HG02973 (cell line): ENCODE data around the gene TTBK1.

ENCODE experiments used
- ATAC-seq: cut with Tn5 transposase; IDR thresholded peaks from one replicate; pipeline ENCODE4 v1.9.1; 2021; ENCODE audit warnings: moderate library complexity; ENCODE audit not compliant: unreplicated experiment

The TTBK1 gene

DNA sequence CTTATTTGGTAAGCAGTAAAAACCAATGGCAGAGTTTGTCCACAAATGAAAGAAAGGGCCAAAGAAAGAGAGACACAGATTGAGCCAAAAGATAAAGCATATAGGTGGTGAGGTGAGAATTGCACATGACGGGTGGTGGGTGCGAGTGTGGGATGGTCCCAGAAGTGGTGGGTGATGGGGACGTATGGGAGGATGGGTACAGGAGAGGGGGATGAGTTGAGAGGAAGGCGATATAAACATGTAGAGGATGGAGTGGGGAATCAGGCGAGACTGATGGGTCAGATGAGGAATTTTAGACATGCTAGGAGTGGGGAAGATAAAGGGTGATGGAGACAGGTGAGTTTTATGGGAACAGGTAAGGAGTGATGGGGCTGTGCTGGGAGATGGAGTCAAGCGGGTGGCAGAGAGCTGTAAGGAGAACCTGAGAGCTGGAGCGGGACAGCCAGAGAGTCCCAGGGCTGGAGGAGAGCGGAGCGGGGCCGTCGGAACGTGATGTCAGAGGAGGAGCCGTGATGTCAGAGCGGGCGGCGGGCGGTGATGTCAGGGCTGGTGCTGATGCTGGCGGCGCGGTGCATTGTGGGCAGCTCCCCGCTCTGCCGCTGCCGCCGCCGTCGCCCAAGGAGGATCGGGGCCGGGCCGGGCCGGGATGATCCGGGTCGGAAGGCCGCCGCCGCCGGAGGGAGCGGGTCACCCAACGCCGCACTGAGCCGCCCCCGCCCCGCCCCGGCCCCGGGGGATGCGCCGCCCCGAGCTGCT lies at the start of gene TTBK1:
Gene TTBK1 (plus strand): TSS at position 574 of the 756 bp plus-strand sequence. CDS start 3,180 bp downstream, outside the sequence.
- no peak for ATAC-seq

DNA sequence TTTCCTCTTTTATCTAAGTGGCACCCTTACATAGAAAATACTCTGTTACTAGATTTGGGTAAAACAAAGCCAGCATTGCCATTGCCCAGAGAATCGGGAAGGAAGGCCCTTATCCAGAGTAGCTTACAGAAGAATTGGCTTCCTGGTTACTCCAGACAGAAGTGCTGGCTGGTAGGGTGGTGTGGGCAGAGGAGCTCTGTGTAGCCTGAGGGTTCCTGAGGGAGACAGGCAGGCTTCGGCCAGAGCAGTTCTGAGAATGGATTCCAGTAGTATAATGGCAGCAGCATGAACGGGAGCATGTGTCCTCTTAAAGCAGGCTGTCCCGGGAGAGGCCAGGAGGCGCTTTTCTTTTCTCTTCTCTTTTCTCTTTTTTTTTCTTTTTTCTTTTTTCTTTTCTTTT lies 49.4 kb upstream of the TTBK1 start:
- ATAC-seq, result no peak

DNA sequence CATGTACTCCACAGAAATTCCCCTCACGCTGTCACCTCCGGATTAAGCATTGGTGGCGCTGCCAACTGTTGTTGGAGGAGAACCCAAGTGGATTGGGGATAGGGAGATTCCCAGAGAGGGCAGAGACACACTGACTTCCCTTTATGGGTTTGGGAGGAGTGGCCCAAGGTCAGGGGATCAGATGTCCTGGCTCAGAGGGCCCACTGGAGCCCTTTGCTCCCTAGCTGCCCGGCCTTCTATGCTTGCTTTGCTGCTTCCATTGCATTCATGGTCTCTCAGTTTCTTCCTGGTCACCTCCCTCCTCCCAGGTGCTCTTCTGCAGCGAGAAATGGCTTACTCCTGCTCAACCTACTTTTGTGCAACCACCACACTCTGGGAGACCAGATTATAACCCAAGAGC lies 46.9 kb upstream of the TTBK1 start:
- no peak for ATAC-seq

DNA sequence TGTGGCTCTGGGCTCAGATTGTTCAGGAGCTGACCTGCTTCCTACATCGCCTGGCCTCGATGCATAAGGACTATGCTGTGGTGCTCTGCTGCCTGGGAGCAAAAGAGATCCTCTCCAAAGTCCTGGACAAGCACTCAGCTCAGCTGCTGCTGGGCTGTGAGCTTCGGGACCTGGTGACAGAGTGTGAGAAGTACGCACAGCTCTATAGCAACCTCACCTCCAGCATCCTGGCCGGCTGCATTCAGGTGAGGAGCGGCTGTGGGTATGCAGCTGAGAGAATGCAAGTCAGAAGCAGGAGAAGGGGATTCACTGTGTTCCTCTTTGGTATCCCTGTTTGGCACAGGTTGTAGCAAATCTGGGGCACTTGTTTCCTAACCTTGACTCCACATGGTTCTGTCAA lies 43.4 kb upstream of the TTBK1 start:
- no peak for ATAC-seq

DNA sequence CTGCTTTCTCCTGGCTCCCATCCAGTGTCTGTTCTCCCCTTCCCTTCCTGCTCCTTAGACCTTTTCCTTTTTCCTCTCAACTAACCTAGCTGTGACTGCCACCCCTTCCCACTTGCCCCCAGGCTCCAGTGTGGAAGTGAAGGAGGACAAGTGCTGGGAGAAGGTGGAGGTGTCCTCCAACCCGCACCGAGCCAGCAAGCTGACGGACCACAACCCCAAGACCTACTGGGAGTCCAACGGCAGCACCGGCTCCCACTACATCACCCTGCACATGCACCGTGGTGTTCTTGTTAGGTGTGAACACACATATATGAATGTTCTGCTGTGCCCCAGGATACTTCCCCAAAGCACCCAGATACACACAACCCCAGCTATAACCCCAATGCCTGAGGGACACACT lies 42.7 kb upstream of the TTBK1 start:
- ATAC-seq, result no peak

DNA sequence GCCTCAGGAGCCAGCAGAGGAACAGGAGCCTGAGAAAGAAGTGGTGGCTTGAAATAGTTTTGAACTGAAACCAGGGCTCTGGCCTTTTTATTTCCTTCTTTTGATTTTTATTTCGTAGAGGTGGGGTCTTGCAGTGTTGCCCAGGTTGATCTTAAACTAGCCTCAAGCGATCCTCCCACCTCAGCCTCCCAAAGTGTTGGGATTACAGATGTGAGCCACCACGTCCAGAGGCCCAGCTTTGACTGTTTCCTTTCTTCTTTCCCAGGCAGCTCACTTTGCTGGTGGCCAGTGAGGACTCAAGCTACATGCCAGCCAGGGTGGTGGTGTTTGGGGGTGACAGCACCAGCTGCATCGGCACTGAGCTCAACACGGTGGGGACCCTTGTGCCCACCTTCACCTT lies 40.8 kb upstream of the TTBK1 start:
- ATAC-seq, result no peak

DNA sequence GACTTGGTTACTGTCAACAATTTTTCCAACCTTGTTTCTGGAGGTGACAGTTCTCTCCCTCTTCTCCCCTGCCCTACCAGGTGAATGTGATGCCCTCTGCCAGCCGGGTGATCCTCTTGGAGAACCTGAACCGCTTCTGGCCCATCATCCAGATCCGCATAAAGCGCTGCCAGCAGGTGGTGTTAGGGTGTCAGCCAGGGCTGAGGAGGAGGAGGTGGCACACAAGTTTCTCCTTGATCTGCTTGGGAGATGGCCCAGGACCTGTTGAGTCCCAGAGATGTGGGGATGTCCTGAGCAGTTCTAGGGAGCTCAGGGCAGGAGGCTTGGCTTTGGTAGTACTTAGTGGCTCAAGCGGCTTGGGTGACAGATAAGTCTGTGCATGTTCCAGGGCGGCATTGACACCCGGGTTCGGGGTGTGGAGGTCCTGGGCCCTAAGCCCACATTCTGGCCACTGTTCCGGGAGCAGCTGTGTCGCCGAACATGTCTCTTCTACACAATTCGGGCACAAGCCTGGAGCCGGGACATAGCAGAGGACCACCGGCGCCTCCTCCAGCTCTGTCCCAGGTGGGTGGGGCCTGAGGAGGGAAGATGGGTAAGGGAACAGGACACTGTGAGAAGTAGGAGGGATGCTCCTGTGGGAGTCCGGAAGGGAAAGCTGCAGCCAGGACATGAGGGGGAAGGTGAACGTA lies 40.1 kb upstream of the TTBK1 start:
- ATAC-seq, result no peak

DNA sequence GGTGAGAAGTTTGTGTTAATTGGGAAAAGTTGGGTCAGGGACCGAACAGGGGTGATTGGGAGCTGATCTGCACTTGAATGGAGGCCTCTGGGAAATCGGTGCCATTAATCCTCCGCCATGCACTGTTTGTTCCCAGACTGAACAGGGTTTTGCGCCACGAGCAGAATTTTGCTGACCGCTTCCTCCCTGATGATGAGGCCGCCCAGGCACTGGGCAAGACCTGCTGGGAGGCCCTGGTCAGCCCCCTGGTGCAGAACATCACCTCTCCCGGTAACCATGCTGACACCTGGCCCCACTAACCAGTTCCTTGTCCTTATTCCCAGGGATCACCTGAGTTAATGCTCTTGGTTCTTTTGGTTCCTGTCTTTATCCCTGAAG lies 39.6 kb upstream of the TTBK1 start:
- ATAC-seq, result no peak

DNA sequence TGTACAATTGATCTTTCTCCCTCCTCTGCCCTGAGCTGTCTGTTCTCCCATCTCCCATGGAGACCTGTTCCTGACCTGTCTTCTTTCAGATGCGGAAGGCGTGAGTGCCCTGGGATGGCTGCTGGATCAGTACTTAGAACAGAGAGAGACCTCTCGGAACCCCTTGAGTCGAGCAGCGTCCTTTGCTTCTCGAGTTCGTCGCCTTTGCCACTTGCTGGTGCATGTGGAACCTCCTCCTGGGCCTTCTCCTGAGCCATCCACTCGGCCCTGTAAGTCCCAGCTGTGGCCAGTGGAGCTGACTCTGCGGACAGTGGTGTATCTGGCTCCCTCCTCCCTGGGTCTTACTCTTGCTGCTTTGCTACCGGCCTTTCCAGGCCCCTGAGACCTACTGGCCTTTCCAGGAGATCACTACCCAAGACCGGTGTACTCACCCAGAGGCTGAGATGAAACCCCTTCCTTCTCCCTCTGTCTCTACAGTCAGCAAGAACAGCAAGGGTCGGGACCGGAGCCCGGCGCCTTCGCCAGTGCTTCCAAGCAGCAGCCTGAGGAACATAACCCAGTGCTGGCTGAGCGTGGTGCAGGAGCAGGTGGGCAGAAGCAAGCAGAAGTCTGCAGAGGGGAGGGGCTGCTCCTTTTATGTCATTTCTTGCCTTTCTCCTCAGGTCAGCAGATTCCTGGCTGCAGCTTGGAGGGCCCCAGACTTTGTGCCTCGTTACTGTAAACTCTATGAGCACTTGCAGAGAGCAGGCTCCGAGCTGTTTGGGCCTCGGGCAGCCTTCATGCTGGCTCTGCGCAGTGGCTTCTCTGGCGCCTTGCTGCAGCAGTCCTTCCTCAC lies 38.8 kb upstream of the TTBK1 start:
- ATAC-seq, result no peak

DNA sequence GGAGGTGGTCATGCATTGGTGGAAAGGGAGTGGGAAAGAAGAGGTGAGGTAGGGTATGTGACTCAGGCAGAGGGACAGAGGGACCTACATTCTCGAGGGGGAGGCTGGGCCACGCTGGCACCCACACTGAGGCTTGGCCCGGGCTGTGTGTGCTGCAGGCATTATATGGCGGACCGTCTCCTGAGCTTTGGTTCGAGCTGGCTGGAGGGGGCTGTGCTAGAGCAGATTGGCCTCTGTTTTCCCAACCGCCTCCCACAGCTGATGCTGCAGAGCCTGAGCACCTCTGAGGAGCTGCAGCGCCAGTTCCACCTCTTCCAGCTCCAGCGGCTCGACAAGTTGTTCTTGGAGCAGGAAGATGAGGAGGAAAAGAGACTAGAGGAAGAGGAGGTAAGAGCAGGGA lies 37.4 kb upstream of the TTBK1 start:
- ATAC-seq, result no peak

DNA sequence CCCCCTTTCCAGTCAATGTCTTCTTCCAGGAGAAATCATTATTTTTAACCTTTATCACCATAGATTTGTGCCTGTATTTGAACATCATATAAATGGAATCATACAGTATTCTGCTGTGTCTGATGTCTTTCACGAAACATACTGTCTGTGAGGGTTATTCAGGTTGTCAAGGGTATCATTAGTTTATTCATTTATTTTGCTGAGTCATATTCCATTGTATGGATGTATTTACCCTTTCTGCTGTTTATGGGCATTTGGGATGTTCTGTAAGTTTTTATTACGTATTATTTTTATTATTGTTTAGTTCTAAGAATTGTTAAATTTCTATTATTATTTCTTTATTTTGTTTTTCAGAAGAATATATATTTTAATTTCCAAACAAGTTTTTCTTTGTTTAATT lies 36.0 kb upstream of the TTBK1 start:
- no peak for ATAC-seq

DNA sequence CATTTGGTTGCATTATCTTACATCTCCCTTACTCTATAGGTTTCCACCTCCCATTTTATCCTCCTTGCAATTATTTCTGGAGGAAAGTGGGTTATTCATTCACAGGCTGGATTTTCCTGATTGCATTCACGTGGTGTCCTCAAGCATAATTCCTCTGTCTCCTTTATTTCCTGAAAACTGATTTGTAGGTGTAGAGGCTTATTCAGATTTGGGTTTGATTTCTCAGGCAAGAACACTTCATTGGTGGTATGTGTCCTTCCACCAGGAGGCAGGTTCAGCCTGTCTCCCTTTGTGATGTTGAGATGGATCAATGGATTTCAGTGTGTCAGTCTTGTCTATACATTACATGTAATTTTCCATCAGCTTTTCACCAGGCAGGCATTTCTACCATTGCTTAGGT lies 31.3 kb upstream of the TTBK1 start:
- ATAC-seq, result no peak

DNA sequence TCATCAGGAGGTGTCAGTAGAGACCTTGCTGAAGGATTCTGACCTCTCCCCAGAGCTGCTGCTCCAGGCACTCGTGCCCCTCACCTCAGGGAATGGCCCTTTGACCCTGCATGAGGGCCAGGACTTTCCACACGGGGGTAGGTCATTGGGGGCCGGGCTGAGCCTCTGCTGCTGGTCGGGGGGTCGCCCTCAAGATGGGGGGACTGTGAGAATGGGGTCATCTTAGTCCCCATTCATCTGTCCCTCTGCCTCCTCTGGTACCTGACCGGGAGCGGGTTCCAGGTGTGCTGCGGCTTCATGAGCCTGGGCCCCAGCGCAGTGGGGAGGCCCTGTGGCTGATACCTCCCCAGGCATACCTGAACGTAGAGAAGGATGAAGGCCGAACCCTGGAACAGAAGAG lies 29.9 kb upstream of the TTBK1 start:
- ATAC-seq, result no peak

DNA sequence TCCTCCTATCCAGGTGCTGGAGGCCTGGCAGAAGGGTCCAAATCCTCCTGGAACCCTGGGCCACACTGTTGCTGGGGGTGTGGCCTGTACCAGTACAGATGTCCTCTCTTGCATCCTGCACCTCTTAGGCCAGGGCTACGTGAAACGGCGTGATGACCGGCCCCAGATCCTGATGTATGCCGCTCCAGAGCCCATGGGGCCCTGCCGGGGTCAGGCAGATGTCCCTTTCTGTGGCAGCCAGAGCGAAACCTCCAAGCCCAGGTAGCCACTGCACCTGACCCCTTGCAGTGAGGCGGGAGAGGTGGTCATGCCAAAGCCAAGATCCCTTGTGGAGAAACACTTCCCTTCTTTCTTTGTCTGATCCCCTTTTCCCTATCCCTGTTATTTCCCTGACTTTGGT lies 28.2 kb upstream of the TTBK1 start:
- ATAC-seq, result no peak

DNA sequence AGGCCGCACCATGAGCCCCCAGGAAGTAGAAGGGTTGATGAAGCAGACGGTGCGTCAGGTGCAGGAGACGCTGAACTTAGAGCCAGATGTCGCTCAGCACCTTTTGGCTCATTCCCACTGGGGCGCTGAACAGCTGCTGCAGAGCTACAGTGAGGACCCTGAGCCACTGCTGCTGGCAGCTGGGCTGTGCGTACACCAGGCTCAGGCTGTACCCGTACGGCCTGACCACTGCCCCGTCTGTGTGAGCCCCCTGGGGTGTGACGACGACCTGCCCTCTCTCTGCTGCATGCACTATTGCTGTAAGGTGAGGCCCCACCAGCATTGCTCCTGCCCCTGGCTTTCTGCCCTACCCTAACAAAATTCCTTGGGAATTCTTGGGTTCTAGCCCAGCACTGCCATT lies 27.1 kb upstream of the TTBK1 start:
- ATAC-seq, result no peak

DNA sequence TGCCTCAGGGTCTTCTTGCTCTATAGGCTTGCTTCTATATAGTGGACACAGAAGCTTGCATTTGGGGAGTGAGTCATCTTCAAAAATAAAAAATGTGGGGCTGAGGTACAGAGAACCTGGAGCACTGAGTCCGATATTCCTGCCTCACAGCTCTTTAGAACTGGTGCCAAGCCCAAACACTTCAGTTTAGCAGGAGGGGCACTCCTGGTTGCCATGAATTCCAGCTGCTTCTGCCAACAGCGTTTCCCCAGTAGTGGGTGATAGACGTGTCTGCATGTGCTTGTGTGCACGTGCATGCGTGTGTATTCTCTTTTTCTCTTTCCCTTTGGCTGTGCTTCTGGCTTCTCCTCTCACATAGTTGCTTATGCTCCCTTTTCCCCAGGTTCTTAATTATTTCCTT lies 25.9 kb upstream of the TTBK1 start:
- no peak for ATAC-seq

DNA sequence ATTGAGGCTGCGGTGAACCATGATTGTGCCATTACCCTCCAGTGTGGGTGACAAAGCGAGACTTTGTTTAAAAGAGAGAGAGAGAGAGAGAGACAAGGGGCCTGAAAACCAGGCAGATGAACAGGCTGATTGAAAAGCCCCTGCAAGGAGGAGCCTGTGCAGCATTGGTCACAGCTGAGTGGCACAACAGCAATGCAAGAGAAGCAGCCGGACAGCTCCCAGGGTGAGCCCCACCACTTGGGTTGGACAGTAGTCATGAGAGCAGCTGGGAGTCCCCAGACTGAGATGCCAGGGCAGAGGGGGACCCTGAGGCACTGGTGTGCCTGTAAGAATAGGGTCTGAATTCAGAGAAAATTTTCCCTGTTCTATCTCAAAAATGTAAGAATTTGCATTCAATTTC lies 24.2 kb upstream of the TTBK1 start:
- no peak for ATAC-seq

DNA sequence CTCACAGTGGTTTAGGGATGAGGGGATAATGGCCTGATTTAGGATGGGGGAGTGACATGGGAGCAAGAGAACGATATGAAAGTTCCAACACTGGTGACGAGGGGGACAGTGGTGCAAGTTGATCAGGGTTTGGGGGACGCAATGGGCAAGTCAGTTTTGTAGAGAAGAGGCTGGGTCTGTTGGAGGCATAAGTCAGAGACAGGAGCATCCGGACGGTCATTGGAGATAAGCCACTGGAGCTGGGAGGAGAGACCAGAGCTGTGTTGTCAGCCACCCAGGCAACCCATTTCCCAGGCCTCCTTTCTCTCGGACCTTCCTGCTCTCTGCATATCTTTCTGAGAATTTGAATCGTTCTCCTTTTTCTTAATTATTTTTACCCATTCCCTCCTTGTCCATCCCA lies 23.5 kb upstream of the TTBK1 start:
- no peak for ATAC-seq

DNA sequence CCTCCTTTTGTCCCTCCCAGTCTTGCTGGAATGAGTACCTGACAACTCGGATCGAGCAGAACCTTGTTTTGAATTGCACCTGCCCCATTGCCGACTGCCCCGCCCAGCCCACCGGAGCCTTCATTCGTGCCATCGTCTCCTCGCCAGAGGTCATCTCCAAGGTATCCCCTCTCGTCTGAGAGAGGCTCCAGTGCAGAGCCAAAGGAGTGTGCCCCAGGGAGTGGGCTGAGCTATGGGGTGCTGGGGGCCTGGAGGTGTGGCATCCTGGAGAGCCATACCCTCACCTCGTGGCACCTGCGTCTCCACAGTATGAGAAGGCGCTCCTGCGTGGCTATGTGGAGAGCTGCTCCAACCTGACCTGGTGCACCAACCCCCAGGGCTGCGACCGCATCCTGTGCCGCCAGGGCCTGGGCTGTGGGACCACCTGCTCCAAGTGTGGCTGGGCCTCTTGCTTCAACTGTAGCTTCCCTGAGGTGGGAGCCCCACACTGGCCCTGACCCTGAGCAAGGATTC lies 22.8 kb upstream of the TTBK1 start:
- ATAC-seq, result no peak

DNA sequence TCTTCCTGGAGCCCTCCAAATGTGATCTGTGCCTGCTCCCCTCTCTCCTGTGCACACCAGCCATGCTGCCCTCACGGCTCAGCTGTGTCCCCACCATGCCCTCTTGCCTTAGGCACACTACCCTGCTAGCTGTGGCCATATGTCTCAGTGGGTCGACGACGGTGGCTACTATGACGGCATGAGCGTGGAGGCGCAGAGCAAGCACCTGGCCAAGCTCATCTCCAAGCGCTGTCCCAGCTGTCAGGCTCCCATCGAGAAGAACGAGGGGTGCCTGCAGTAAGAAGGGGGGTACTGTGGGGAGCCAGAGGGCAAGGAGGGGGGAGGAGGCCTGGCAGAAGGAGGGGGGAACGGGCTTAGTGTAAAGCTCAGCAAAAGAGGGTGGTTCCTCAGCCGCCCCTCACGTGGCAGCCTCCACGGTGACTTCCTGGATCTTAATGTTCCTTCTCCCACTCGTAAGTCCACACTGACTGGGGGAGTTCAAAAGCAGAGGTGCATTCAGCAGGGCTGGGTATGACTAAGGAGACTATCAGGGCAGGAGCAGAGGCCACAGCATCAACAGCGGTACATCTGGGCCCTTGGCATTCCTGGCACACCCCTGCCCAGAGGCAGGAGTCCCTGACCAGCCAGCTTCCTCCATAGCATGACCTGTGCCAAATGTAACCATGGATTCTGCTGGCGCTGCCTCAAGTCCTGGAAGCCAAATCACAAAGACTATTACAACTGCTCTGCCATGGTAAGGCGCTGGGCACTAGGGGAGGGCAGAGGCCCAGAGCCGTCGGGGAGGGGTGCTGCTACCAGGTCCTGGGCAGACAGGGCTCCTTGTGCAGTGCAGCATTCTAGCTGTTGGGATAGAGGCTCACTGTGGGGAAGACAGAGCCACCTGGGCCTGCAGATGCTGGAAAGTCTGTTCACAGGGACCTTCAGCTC lies 22.0 kb upstream of the TTBK1 start:
- ATAC-seq, result no peak
